ENCODE data around the gene KMO. TPM values are rescaled to one million over a fixed set of nuclear protein-coding genes. Genes with fewer than 3 reads are reported as not detected.

Gene KMO
- total and polyA plus RNA-seq, 2 of the 8 experiments (the other 6 are each of a cell fraction or from before 2014, with no cell fraction given): not detected

DNA sequence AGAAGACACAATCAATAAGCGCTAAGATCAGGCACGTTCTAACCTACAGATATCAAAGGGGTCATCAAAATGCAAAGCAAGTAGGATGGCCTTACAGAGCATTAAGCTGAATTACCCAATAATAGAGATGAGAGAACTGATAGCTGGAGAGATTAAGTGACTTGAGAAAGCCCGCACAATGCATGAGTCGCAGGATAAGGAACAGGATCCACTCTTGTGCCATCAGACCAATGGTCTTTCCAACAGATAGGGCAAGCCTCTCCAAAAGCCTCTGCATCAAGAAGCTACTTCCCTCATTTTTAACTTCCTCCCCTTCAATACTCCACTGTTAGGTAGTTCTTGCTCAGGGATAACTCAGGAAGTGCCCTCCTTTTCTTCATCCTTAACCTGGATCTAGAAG is 105.4 kb downstream of the KMO start:
- no peak overlapping the region for H3K56ac ChIP-seq (replicated peaks; ENCODE audit: insufficient read length, low read depth, low read length)
- H3K23ac ChIP-seq (ENCODE audit: insufficient read length): no peak overlapping the region
- H3K9me3 ChIP-seq (ENCODE audit: insufficient read depth in 2 of 2, low read depth in 1 of 2, low read length in 1 of 2): peaks cover 0 to 6% of the 10 kb centered on the region in 2 experiments; a peak in 1 of 4 replicates
- no peak overlapping the region for H2BK5ac ChIP-seq (ENCODE audit: low read depth, low read length)
- no peak overlapping the region for H3K18ac ChIP-seq (ENCODE audit: extremely low read depth, low read length)
- no peak overlapping the region for H2BK120ac ChIP-seq (replicated peaks; ENCODE audit: low read depth, low read length)
- H2AFZ ChIP-seq (ENCODE audit: low read length): no peak overlapping the region
- no peak overlapping the region for H3K14ac ChIP-seq (ENCODE audit: insufficient read length)
- no peak overlapping the region for H2BK12ac ChIP-seq (ENCODE audit: low read depth, low read length)
- DNase-seq (ENCODE audit: low read depth in 1 of 2, low spot score in 2 of 2): no peak
- 0 out of 2 replicates have a peak overlapping the region, but pooled peaks have one; percentile 18 for H2AK5ac ChIP-seq (ENCODE audit: low read depth, low read length)
- ChIA-PET POLR2A (ENCODE audit: partially characterized antibody) (no interaction called here), CTCF (ENCODE audit: partially characterized antibody) (interaction anchor here (0.7 to 0.9 kb wide), 2 partner anchors 10 to 26 kb away, joined by 3 to 4 read pairs; no protein-coding TSS in a partner anchor)
- H4K91ac ChIP-seq (replicated peaks; ENCODE audit: insufficient read length, low read length): no peak overlapping the region
- peaks cover 3% of the 10 kb centered on the region; the same call in 1 of the 2 replicates for H3K79me1 ChIP-seq (ENCODE audit: low read depth, low read length)
- FAIRE-seq: no peak
- no peak overlapping the region for H2BK20ac ChIP-seq (ENCODE audit: low read length)
- H3K4me3 ChIP-seq (ENCODE audit: extremely low read depth in 1 of 4, insufficient read depth in 2 of 4, low read depth in 3 of 4, low read length in 4 of 4): peak overlapping the region; percentile 13 to 100 (median 18); a peak in 5 of 8 replicates
- peak overlapping the region; percentile 71 to 76 for H3K4me2 ChIP-seq (ENCODE audit: insufficient read depth in 1 of 2, low read depth in 2 of 2, low read length in 2 of 2)
- H4K8ac ChIP-seq (ENCODE audit: extremely low read depth, insufficient read depth, low read length): no peak overlapping the region
- peaks cover 0 to 29% (median 11%) of the 10 kb centered on the region in 4 experiments; a peak in 6 of 8 replicates for H3K36me3 ChIP-seq (ENCODE audit: control insufficient read depth in 2 of 4, insufficient read depth in 4 of 4, low read length in 3 of 4)
- no peak overlapping the region for H2BK15ac ChIP-seq (ENCODE audit: low read length)
- no peak overlapping the region for H3K9ac ChIP-seq (replicated peaks in 1 of 4; ENCODE audit: extremely low read depth in 1 of 4, low read depth in 3 of 4, low read length in 3 of 4)
- H3K4me1 ChIP-seq (replicated peaks in 1 of 4; ENCODE audit: control insufficient read depth in 3 of 4, insufficient read depth in 4 of 4, low read length in 3 of 4): peaks cover 0 to 7% (median 3%) of the 10 kb centered on the region in 4 experiments; a peak in 5 of 7 replicates
- H4K5ac ChIP-seq (ENCODE audit: insufficient read length, low read depth, low read length): no peak overlapping the region
- H3K27me3 ChIP-seq (replicated peaks in 1 of 4; ENCODE audit: control insufficient read depth in 3 of 4, extremely low read depth in 1 of 4, insufficient read depth in 3 of 4, low read length in 3 of 4): no peaks in the 10 kb centered on the region; a peak in 1 of 7 replicates
- no peak overlapping the region for H3K27ac ChIP-seq (ENCODE audit: low read depth, low read length)
- H3K4ac ChIP-seq (replicated peaks; ENCODE audit: insufficient read length, low read depth, low read length): no peak overlapping the region
- H4K20me1 ChIP-seq (replicated peaks in 1 of 2; ENCODE audit: control insufficient read depth in 1 of 2, insufficient read depth in 2 of 2, low read length in 2 of 2): peaks cover 0 to 10% of the 10 kb centered on the region in 2 experiments
- peaks cover 3 to 69% of the 10 kb centered on the region in 2 experiments; a peak in 3 of 4 replicates for H3K79me2 ChIP-seq (ENCODE audit: control insufficient read depth in 1 of 2, insufficient read depth in 2 of 2, low read length in 2 of 2)
- H3K23me2 ChIP-seq (ENCODE audit: low read depth, low read length): peaks cover 4% of the 10 kb centered on the region; the same call in 1 of the 2 replicates
- 80% methylated on average over 4 of the region's 4 CpGs; no CpG with 5 or more reads in 1 of the 2 experiments for WGBS, 2 experiments (ENCODE audit: extremely low coverage in 1 of 2, insufficient coverage in 1 of 2, insufficient read length in 1 of 2, insufficient replicate concordance in 2 of 2, low coverage in 1 of 2, low lambda C conversion rate in 2 of 2, missing lambda C conversion rate in 1 of 2)
- TF ChIP-seq SIRT6 (IDR thresholded peaks at IDR 0.05; ENCODE audit: low read length): no peak
- TF ChIP-seq ASH2L (IDR thresholded peaks at IDR 0.05; ENCODE audit: low read length): no peak
- no peak for TF ChIP-seq SRF (IDR thresholded peaks at IDR 0.05; ENCODE audit: low read depth, low read length)
- TF ChIP-seq RBBP5 (IDR thresholded peaks at IDR 0.05; ENCODE audit: borderline replicate concordance, low read depth, low read length): no peak
- no peak for TF ChIP-seq FOSL1 (IDR thresholded peaks at IDR 0.05; ENCODE audit: insufficient read depth, low read depth, low read length)
- no peak for TF ChIP-seq SP1 (IDR thresholded peaks at IDR 0.05; ENCODE audit: low read depth, low read length)
- TF ChIP-seq BACH1 (IDR thresholded peaks at IDR 0.05; ENCODE audit: low read length): no peak
- no peak for TF ChIP-seq POLR2A (IDR thresholded peaks at IDR 0.05; ENCODE audit: control extremely low read depth in 1 of 2, low read depth in 2 of 2, low read length in 2 of 2)
- TF ChIP-seq CTBP2 (IDR thresholded peaks at IDR 0.05; ENCODE audit: borderline replicate concordance, insufficient read depth, insufficient read length, low read length): no peak
- TF ChIP-seq CBX5 (IDR thresholded peaks at IDR 0.05; ENCODE audit: low read depth, low read length): no peak
- no peak for TF ChIP-seq POU5F1 (IDR thresholded peaks at IDR 0.05; ENCODE audit: low read depth, low read length)
- TF ChIP-seq SP4 (IDR thresholded peaks at IDR 0.05; ENCODE audit: low read length): no peak
- no peak for TF ChIP-seq RFX5 (IDR thresholded peaks at IDR 0.05; ENCODE audit: borderline replicate concordance, low read depth, low read length)
- no peak for TF ChIP-seq KDM5A (IDR thresholded peaks at IDR 0.05; ENCODE audit: low read length)
- TF ChIP-seq HDAC6 (IDR thresholded peaks at IDR 0.05; ENCODE audit: low read depth, low read length): no peak
- TF ChIP-seq SIX5 (IDR thresholded peaks at IDR 0.05; ENCODE audit: low read depth, low read length): no peak
